HCEC 1CT (cell line): ENCODE results near the gene NDUFB5.
"Not testable (repeated sequence)": the region's sequence is repeated elsewhere in the genome, so short reads cannot be mapped to it uniquely, and the experiment has no call there.

Experiments used
- DNase-seq: peaks from one replicate; pipeline ENCODE4 v3.0.0-alpha.2; 2017

NDUFB5 gene

GRCh38 chr3:179640469-179640868, 35.9 kb downstream of the NDUFB5 start:
- no peak for DNase-seq

GRCh38 chr3:179642871-179643270, 38.3 kb downstream of the NDUFB5 start:
- no peak for DNase-seq

- not testable (repeated sequence) for DNase-seq
Measured at GRCh38 chr3:179643837-179644236, 39.2 kb downstream of the NDUFB5 start.

- DNase-seq: no peak
Measured at GRCh38 chr3:179646177-179646576, 41.6 kb downstream of the NDUFB5 start.

GRCh38 chr3:179651687-179652446, 47.3 kb downstream of the NDUFB5 start:
- DNase-seq: no peak

- DNase-seq: peak; percentile 78
Measured at GRCh38 chr3:179652447-179653095, 48.0 kb downstream of the NDUFB5 start, which contains the start of gene USP13. Gene USP13 (plus strand): TSS chr3:179653040. CDS start chr3:179653226, 186 bp downstream.

GRCh38 chr3:179653096-179653797, 48.7 kb downstream of the NDUFB5 start:
- peak; percentile 73 for DNase-seq

GRCh38 chr3:179655236-179655635, 50.6 kb downstream of the NDUFB5 start:
- no peak for DNase-seq

- DNase-seq: no peak
Measured at GRCh38 chr3:179658606-179659005, 54.0 kb downstream of the NDUFB5 start.

GRCh38 chr3:179660872-179661271, 56.3 kb downstream of the NDUFB5 start:
- no peak for DNase-seq

- no peak for DNase-seq
Measured at GRCh38 chr3:179661777-179662176, 57.2 kb downstream of the NDUFB5 start.

- DNase-seq: no peak
Measured at GRCh38 chr3:179663093-179663492, 58.5 kb downstream of the NDUFB5 start.

- no peak for DNase-seq
Measured at GRCh38 chr3:179666030-179666429, 61.4 kb downstream of the NDUFB5 start.

- no peak for DNase-seq
Measured at GRCh38 chr3:179666436-179667035, 61.9 kb downstream of the NDUFB5 start.

GRCh38 chr3:179668429-179668828, 63.8 kb downstream of the NDUFB5 start:
- DNase-seq: no peak

- DNase-seq: no peak
Measured at GRCh38 chr3:179670311-179670710, 65.7 kb downstream of the NDUFB5 start.

GRCh38 chr3:179671309-179671708, 66.7 kb downstream of the NDUFB5 start:
- DNase-seq: no peak

- no peak for DNase-seq
Measured at GRCh38 chr3:179671747-179672242, 67.2 kb downstream of the NDUFB5 start.

- no peak for DNase-seq
Measured at GRCh38 chr3:179672918-179673317, 68.3 kb downstream of the NDUFB5 start.

- DNase-seq: no peak
Measured at GRCh38 chr3:179673523-179673922, 68.9 kb downstream of the NDUFB5 start.

GRCh38 chr3:179676081-179676480, 71.5 kb downstream of the NDUFB5 start:
- no peak for DNase-seq
